T-helper 1 cell treated with Interleukin-12 subunit alpha and Interleukin-12 subunit beta and Interleukin-4 antibody, amounts not matched to agents 30 ng/mL and 1 ng/mL, for 36 hours (primary cell): Measurements from ENCODE around the gene CTSV. TPM values are rescaled to one million over a fixed set of nuclear protein-coding genes. Genes with fewer than 3 reads are reported as not detected.
"Not testable (repeated sequence)": the region's sequence is repeated elsewhere in the genome, so short reads cannot be mapped to it uniquely, and the experiment has no call there.

ENCODE experiments used
- intact Hi-C: fragments of 100-400 bp; cut with micrococcal nuclease; formaldehyde crosslinking; loops from one replicate; pipeline ENCODE4 v1.15.1; 2024
- total RNA-seq: library from RNA; stranded (reverse); gene quantifications from 2 replicates; pipeline ENCODE4 v1.2.3, GENCODE V29; 2022

CTSV gene
- total RNA-seq, result 0.17 and 0.63 TPM in 2 replicates

DNA sequence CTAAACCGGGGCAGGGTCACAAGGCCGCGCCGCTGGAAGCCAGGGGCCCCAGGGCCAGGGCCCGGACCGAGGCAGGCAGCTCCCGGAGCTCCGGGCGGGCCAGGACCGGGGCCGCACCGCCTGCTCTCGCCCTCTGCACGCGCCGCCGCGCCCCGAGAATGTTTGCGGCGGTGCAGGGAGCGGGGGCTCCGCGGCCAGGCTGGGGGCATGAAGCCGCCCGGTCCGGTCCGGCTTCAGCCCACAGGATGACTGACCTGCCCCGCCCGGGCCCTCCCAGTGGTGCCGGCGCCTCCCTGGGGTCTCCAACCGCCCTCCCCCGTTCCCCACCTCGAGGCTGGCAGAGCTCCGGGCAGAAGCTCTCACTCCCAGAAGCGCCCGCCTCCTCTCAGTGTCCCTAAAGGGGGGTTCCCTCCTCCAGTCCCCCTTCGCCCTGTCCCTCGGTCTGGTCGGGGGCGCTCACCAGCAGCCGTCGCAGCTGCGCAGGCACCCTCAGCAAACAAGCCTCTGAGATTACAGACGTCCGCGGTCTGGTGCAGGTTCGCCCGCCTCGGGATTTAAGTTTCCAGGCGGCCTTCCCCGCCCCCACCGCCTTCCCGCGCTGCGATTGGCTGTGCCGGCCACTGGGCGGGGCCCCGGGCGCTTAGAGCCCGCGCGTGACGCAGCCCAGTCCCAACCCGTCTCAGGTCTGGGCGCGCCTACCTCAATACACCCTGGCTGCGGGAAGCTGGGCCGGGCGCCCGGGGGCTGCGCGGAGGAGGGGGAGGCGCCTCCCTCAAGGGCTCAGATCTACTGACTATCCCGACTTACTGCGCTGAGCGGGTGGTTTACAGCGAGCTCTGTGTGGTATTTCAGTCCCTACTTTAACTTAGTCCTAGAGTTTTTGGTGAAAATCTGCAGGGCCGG is at the start of gene CTSV:
Gene CTSV, minus strand, starts transcription at position 532 of the 903 bp plus-strand sequence. CDS start 1,099 bp downstream, outside the sequence.
- intact Hi-C loops, result loop anchor here (1.0 kb wide), 3 partner anchors 26 to 261 kb away; partner anchors contain the start of genes ZNF510 and ZNF782

DNA sequence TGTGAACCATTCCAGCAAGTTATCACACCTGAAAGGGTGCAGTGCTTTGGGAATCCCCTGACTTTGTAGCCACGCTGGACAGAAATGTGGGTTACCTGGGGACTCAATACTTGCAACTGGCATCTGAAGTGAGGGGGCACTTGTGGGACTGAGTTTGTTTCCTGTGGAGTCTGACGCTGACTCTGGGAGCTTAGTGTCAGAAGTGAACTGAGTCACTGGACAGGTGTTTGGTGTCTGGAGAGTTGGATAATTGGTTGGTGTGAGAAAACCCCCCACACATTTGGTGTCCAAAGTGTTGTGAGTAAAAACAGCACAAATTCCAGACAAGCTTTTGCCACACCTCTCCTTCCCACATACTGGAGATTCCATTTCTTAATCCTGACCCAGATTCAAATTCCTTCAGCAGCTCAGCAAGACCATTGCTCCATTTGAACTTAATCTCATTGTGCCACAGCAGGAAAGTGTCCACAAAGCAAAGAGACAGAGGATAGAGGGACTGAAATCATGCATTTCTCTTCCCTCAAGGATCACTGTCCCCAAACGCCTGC is 48.8 kb upstream of the CTSV start:
- intact Hi-C loops, result not testable (repeated sequence)

DNA sequence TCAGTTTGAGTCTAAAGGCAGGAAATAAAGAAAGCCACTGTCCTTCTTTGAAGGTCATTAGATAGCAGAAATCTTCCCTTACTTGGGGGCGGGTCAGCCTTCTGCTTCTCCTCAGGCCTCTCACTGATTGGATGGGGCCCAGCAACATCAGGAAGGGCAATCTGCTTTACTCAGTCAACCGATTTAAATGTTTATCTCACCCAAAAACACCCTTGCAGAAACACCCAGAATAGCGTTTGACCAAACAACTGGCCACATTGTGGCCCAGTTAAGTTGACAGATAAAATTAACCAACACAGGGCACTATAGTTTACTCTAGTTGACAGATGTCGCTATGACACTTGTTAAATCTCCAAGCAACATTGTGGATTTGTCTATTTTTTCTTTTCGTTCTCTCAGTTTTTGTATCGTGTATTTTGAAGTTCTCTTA is 45.6 kb upstream of the CTSV start:
- intact Hi-C loops, result not testable (repeated sequence)

DNA sequence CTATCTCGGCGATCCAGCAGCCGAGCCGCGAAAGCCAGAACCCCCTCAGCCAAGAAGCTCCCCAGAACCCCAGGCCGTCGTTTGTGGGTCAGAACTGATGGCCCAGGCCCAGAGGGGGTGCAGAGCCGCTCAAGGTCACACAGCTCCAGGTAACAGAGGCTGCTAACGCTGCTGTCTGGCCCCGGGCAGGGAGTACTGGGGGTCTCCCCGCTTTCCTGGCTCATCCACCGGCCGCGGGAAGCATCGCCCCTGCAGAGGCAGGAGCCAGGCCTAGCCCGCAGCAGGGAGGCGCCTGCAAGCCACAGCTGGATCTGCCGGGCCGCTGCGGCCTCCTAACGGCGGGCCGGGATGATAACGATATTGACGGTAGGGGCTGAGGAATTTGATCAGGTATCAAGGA is 39.4 kb upstream of the CTSV start:
- intact Hi-C loops, result no loop called here

GRCh38 chr9:97077452-97078295 is 38.7 kb upstream of the CTSV start:
- intact Hi-C loops, result no loop called here

- intact Hi-C loops, result not testable (repeated sequence)
Measured at GRCh38 chr9:97076731-97077451, 37.9 kb upstream of the CTSV start.

DNA sequence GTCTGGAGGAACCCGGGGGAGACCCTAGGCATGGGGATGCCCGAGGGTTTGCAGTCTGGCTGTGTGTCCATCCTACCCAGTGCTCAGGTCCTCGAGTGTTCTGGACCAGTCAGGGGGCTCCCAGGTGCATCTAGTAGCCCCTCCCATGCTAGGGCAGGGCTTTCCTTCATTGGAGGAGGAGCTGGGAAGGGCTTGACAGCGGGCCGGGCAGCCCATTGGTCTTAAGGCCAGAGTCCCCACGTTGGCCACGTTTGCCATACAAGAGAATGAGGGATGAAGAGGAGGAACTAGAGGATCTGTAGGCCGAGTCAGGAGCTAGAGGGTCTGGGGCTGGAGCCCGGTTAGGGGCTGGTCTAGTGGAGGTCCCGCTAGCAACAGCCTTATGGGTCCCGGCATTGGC is 37.3 kb upstream of the CTSV start:
- intact Hi-C loops, result no loop called here

DNA sequence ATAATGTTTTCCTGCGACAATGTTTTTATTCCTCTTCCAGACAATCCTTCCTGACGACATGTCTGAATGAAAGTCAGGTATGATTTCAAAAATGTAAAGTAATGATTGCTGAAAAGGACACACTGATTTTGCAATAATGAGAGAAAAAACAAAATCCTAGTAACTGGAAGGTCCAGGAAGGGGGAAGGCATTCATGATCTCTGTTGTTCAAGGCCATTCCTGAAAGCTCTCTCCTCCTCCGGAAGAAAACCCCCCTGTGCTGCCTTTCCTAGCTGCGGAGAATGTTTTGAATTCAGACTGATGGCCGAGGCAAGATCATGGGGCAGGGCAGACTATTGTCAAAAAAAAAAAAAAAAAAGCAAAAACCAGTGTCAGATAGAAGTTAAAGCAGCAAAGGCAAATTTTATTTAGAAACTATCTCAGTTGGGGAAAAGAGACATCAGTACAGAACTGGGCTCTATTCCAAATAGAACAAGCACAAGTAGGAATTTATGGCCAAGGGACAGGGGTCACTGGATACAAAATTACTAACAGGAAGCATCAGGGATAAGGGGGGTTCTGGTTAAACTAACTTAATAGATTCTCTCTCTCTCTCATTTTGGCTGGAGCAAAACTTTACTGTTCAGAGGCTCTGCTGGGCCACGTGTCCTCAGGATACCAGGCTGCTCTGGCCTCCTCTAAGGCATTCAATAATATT is 36.5 kb upstream of the CTSV start:
- intact Hi-C loops, result no loop called here

DNA sequence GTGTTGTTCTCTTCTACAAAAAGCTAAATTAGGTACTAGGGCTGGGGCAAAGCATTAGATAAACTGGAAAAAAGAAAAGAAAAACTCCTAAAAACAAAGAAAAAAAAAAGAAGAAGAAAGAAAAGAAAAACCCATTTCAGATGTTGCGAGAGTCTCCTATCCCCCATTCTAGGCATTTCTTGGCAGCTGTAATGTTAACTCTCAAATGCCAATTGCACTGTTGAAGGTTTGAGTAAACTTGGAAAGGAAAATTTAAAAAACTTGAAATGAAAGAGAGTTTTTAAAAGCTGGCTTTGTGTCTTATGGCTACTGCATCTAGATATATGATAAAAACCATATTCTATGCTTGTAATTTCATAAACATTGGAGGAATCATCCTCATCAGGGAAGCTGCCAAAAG is 34.6 kb upstream of the CTSV start:
- intact Hi-C loops, result no loop called here

DNA sequence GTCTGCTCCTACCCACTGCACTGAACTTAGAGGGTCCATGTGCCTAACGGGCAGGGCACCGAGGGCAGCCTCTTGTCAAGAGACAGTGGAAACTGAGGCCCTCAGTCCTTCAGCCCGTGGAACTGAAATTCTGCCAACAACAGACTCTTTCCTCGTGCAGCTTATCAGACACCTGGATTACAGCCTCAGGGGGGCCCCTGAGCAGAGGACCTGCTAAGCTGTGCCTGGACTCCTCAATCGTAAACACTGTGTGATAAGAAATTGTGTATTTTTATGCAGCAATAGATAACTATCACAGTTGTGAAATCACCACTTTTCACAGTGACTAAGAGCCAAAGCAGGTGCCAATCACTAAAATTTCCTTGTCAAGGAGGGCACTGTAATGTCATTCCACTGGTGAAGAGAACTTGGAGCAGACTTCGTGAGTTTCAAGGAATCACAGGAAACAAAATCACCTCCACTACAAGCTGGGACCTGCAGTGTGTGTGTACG is 33.4 kb upstream of the CTSV start:
- intact Hi-C loops, result no loop called here

- intact Hi-C loops, result not testable (repeated sequence)
Measured at GRCh38 chr9:97070325-97070724, 31.4 kb upstream of the CTSV start.

DNA sequence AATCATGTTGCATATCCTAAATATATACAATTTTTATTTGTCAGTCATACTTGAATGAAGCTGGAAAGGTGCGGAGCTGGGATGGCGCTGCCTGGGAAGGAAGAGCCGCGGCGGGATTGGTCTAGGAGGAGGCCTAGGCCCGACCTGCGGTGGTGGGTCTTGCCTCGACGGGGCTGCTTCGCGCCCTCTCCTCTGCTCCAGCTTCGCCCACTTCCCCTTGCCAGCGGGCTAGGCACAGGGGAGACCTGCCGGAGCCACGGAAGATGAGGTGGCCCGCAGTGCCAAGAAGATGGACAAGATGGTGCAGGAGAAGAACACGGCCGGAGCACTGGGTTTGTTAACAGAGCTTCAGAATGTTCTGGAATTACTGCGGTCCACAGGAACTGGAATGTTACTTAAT is 28.5 kb upstream of the CTSV start:
- intact Hi-C loops, result no loop called here

- intact Hi-C loops, result no loop called here
Measured at GRCh38 chr9:97064176-97064575, 25.2 kb upstream of the CTSV start.

GRCh38 chr9:97060796-97061195 is 21.9 kb upstream of the CTSV start:
- intact Hi-C loops, result no loop called here

GRCh38 chr9:97059626-97060025 is 20.7 kb upstream of the CTSV start:
- intact Hi-C loops, result no loop called here

DNA sequence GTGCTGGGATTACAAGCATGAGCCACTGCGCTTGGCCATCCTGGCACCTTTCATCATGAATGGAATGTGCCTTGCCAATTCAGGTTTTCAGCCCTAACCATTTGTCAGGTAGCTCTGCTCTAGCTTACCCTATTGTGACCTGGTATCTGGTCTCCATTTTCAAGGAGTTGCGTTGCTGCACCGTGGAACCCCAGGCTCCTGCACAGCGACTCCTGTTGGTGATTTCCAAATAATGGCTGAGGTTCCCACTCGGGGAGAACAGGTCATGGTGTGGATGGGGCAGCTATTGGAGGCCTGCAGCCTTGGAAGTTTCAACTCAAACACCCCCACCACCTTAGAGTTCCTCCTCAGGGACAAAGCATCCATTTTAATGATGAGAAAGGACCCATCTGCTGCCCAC is 18.7 kb upstream of the CTSV start:
- intact Hi-C loops, result no loop called here

DNA sequence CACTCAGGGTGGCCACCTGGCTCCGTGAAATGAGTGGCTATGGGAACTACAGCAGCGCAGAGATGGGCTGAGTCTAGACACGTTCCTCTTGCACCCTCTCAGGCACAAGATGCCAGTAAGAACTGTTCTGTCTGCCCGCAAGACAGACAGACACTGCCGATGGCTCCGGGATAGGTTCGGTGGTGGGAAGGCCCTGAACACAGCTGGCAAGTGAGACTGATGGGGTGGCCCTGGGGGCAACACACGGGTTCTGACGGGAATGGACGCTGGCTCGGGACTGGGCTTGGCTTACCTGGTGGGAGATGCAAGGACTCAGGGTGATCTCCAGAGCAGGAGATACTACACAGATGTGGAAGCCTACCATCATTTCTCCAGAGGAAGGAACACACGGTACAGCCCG is 16.9 kb upstream of the CTSV start:
- intact Hi-C loops, result not testable (repeated sequence)

GRCh38 chr9:97053717-97054116 is 14.8 kb upstream of the CTSV start:
- intact Hi-C loops, result no loop called here

DNA sequence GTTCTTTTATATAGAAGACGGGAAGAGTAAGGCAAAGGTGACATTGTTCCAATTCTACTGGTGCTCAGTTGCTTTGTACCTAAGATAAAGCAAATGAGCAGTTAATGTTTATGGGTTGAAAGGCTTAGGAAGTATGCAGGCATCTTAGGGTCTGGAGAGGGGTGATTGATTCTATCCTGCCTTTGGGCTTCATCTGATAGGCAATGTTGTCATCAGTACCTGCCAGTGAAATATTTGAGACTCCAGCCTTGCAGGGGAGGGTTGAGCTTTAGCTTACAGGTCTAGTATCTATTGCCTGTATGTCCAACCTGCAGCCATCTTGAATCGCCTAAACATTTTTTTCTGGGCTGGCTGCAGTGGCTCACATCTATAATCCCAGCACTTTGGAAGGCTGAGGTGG is 13.8 kb upstream of the CTSV start:
- intact Hi-C loops, result no loop called here

DNA sequence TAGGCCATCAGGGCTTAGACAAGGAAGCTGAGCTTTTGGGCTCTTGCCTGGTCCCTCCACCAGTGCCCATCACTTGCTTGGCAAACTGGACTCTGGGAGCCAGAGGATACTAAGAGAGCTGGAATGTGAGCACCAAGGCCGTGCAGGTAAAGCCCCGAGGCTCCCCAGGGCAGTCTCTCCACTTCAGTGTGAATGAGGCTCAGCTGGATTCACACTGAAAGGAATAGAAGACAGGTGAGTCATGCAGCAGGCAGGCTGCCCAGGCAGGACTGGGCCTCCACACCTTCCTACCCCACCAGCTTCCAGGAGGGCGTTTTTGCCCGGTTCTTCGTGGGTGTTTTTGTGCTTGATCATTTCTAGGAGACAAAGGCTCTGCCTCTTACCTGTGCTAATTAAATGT is 7.3 kb upstream of the CTSV start:
- intact Hi-C loops, result no loop called here
